Adipocyte (in vitro differentiated cells): Measurements from ENCODE around the gene ATL3.
A peak's percentile ranks its signal among the peaks of the same experiment; 100 is the strongest.
"Not testable (repeated sequence)": the region's sequence is repeated elsewhere in the genome, so short reads cannot be mapped to it uniquely, and the experiment has no call there.

Experiments
- DNase-seq: peaks from one replicate; pipeline ENCODE4 v3.0.0-alpha.2; 2015; ENCODE audit warnings: low read depth
- H3K27me3 ChIP-seq: replicated peaks from 2 replicates; pipeline ENCODE4 v1.7.0; 2013; ENCODE audit warnings: mild to moderate bottlenecking, low read length, moderate library complexity; ENCODE audit not compliant: control insufficient read depth, insufficient read depth
- H3K36me3 ChIP-seq: 2 replicates; pipeline ENCODE4 v1.7.0; 2013; ENCODE audit warnings: low read length, mild to moderate bottlenecking, moderate library complexity; ENCODE audit not compliant: control insufficient read depth, insufficient read depth, severe bottlenecking
- H3K4me1 ChIP-seq: 2 replicates; pipeline ENCODE4 v1.7.0; 2013; ENCODE audit warnings: mild to moderate bottlenecking, low read length, moderate library complexity; ENCODE audit not compliant: control insufficient read depth, insufficient read depth
- H3K4me3 ChIP-seq: 2 replicates; pipeline ENCODE4 v1.7.0; 2013; ENCODE audit warnings: mild to moderate bottlenecking, low read length, moderate library complexity
- H3K9ac ChIP-seq: 2 replicates; pipeline ENCODE4 v1.7.0; 2013; ENCODE audit warnings: mild to moderate bottlenecking, low read length, moderate library complexity
- H3K9me3 ChIP-seq: 2 replicates; pipeline ENCODE4 v1.7.0; 2013; ENCODE audit warnings: mild to moderate bottlenecking, low read length, moderate library complexity; ENCODE audit not compliant: control insufficient read depth

ATL3 gene

GRCh38 chr11:63699896-63700295 is 28.7 kb upstream of the ATL3 start:
- H3K27me3 ChIP-seq = no peaks in the 10 kb centered on the region
- H3K4me1 ChIP-seq = peaks cover 11% of the 10 kb centered on the region
- no peak overlapping the region for H3K9ac ChIP-seq
- H3K4me3 ChIP-seq = no peak overlapping the region
- no peak for DNase-seq
- H3K36me3 ChIP-seq = peaks cover 9% of the 10 kb centered on the region
- H3K9me3 ChIP-seq = no peaks in the 10 kb centered on the region

GRCh38 chr11:63698976-63699733 is 28.0 kb upstream of the ATL3 start:
- Histone ChIP-seq H3K4me1 (peaks cover 11% of the 10 kb centered on the region), H3K9ac (no peak overlapping the region), H3K27me3 (no peaks in the 10 kb centered on the region), H3K9me3 (no peaks in the 10 kb centered on the region), H3K4me3 (no peak overlapping the region), H3K36me3 (peaks cover 13% of the 10 kb centered on the region)
- no peak for DNase-seq

- peaks cover 22% of the 10 kb centered on the region for H3K4me1 ChIP-seq
- H3K4me3 ChIP-seq = no peak overlapping the region
- no peaks in the 10 kb centered on the region for H3K9me3 ChIP-seq
- no peaks in the 10 kb centered on the region for H3K27me3 ChIP-seq
- peaks cover 13% of the 10 kb centered on the region for H3K36me3 ChIP-seq
- no peak overlapping the region for H3K9ac ChIP-seq
- no peak for DNase-seq
Measured at GRCh38 chr11:63694596-63694995, 23.4 kb upstream of the ATL3 start.

GRCh38 chr11:63687845-63688244 is 16.7 kb upstream of the ATL3 start:
- Histone ChIP-seq H3K4me1 (peaks cover 72% of the 10 kb centered on the region), H3K9ac (peak overlapping the region; percentile 16), H3K9me3 (no peaks in the 10 kb centered on the region), H3K27me3 (no peaks in the 10 kb centered on the region), H3K36me3 (peaks cover 3% of the 10 kb centered on the region), H3K4me3 (no peak overlapping the region)
- no peak for DNase-seq

- H3K4me1 ChIP-seq = peaks cover 72% of the 10 kb centered on the region
Measured at GRCh38 chr11:63686926-63687325, 15.8 kb upstream of the ATL3 start.

GRCh38 chr11:63685158-63685721 is 14.1 kb upstream of the ATL3 start:
- Histone ChIP-seq H3K4me3 (peak overlapping the region; percentile 24), H3K9ac (peak overlapping the region; percentile 52), H3K4me1 (peaks cover 72% of the 10 kb centered on the region)
- not testable (repeated sequence) for H3K36me3 ChIP-seq, DNase-seq, H3K27me3 ChIP-seq, H3K9me3 ChIP-seq

More at GRCh38 chr11:63686926-63687325, 15.8 kb upstream of the ATL3 start:
- H3K9me3 ChIP-seq = no peaks in the 10 kb centered on the region
- peak; percentile 24 for DNase-seq
- peak overlapping the region; percentile 11 for H3K4me3 ChIP-seq
- peak overlapping the region; percentile 6 for H3K9ac ChIP-seq
- H3K36me3 ChIP-seq = peaks cover 3% of the 10 kb centered on the region
- no peaks in the 10 kb centered on the region for H3K27me3 ChIP-seq

- Histone ChIP-seq H3K4me3 (peak overlapping the region; percentile 100), H3K27me3 (no peaks in the 10 kb centered on the region), H3K4me1 (peaks cover 59% of the 10 kb centered on the region), H3K9ac (peak overlapping the region; percentile 99), H3K36me3 (peaks cover 3% of the 10 kb centered on the region), H3K9me3 (no peaks in the 10 kb centered on the region)
- peak; percentile 69 for DNase-seq
Measured at GRCh38 chr11:63683133-63683991, 12.2 kb upstream of the ATL3 start.

GRCh38 chr11:63682066-63683021 is 11.2 kb upstream of the ATL3 start:
- H3K36me3 ChIP-seq = no peaks in the 10 kb centered on the region
- H3K9me3 ChIP-seq = no peaks in the 10 kb centered on the region
- H3K27me3 ChIP-seq = no peaks in the 10 kb centered on the region
- H3K4me1 ChIP-seq = peaks cover 50% of the 10 kb centered on the region
- DNase-seq = peak; percentile 75
- H3K4me3 ChIP-seq = peak overlapping the region; percentile 100
- peak overlapping the region; percentile 99 for H3K9ac ChIP-seq

GRCh38 chr11:63681321-63682065 is 10.3 kb upstream of the ATL3 start, which contains the start of gene RTN3:
Gene RTN3, plus strand, starts transcription at chr11:63681500. Its CDS starts 137 bp downstream, at chr11:63681637.
- no peaks in the 10 kb centered on the region for H3K27me3 ChIP-seq
- H3K4me1 ChIP-seq = peaks cover 41% of the 10 kb centered on the region
- peak within 1 kb of the TSS; percentile 99 for H3K9ac ChIP-seq
- peak within 1 kb of the TSS; percentile 100 for H3K4me3 ChIP-seq
- H3K36me3 ChIP-seq = no peaks in the 10 kb centered on the region
- peak; percentile 99 for DNase-seq
- no peaks in the 10 kb centered on the region for H3K9me3 ChIP-seq

GRCh38 chr11:63680834-63681320 is 9.7 kb upstream of the ATL3 start:
- H3K4me1 ChIP-seq = peaks cover 36% of the 10 kb centered on the region
- no peak for DNase-seq
- H3K27me3 ChIP-seq = no peaks in the 10 kb centered on the region
- H3K9ac ChIP-seq = peak overlapping the region; percentile 70
- H3K9me3 ChIP-seq = no peaks in the 10 kb centered on the region
- H3K36me3 ChIP-seq = no peaks in the 10 kb centered on the region
- H3K4me3 ChIP-seq = peak overlapping the region; percentile 100
